Amniotic epithelial cell (primary cell): Measurements from ENCODE around the gene PDZK1.
"Not testable (repeated sequence)": the region's sequence is repeated elsewhere in the genome, so short reads cannot be mapped to it uniquely, and the experiment has no call there.

Experiments used
- DNase-seq: peaks from one replicate; pipeline ENCODE4 v3.0.0-alpha.2; 2010; ENCODE audit warnings: low read depth

The PDZK1 gene

DNA sequence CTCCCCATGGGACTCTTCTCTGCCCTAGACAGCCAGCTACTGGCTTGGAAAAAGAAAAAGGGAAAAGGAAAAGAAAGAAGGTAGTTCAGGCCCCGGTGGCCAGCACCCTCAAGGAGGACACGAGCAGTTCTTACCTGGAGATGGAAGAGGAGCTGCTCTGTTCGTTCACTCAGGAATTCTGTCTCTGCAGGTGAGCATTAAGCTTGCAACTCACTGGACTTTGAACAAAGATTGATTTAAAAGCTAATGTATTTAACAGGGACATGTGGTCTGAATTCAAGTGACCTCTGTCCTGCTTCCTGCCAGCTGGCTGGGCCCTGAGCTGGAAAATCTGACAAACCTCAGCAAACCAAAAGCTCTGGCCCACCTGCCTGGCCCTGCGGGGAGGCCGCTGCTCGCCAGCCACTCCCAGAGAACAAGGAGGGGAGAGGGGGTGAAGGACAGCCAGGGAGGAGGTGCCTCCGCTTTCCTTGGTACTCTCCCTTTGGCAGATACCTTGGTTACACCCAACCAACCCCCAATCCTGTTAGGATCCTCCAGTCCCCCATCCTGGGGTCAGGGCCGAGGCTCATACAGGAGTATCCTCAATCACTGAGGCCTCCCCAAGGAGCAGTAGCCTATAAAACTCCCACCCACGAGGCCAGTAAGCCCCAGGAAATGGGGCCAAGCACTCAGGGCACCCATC, at the start of gene PDZK1:
Gene PDZK1, minus strand, starts transcription at position 186 of the 685 bp plus-strand sequence. CDS start 19,347 bp downstream, outside the sequence.
- no peak for DNase-seq

DNA sequence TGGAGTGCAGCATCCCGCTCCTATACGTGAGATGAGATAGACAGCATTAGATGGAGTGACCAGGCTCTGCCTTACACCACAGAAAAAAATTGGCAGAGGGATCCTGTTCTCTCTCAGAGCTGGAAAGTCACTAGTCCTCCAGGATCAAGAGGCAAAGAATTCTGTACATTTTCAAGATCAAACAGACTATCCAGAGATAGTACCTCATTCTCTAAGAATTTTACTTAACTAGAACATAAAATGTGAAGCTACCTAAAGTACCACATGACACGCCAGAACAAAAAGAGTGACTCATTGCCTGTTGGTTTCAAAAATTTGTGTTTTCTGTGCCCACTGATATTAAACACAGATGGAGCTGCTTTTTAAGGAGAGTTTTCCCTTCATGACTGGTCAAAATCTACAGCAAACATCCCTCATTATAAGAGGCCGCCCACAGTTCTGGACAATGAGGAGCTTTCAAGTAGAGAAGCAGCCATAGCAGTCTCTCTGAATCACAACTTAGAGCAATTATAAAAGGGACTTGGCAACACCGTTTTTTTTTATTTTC, 44.4 kb upstream of the PDZK1 start:
- peak; percentile 80 for DNase-seq

DNA sequence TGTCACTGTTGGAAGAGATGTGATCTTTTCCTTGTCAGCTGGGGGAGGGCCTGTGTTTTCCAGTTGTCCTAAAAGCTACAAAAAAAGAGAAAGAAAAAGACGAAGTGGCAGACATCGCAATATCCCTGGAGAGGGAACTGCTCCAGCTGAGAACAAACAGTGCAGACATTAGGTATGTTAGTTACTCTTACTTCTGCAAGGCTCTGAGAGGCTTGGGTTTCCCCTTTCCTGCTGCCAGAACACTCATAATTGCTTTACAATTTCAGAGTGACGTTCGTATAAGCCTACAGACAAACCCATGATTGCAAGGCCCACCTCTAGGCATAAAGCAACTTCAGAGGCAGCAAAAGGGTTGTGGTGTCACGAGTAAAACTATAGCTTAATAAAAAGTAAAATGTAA, 43.3 kb upstream of the PDZK1 start:
- DNase-seq: no peak

DNA sequence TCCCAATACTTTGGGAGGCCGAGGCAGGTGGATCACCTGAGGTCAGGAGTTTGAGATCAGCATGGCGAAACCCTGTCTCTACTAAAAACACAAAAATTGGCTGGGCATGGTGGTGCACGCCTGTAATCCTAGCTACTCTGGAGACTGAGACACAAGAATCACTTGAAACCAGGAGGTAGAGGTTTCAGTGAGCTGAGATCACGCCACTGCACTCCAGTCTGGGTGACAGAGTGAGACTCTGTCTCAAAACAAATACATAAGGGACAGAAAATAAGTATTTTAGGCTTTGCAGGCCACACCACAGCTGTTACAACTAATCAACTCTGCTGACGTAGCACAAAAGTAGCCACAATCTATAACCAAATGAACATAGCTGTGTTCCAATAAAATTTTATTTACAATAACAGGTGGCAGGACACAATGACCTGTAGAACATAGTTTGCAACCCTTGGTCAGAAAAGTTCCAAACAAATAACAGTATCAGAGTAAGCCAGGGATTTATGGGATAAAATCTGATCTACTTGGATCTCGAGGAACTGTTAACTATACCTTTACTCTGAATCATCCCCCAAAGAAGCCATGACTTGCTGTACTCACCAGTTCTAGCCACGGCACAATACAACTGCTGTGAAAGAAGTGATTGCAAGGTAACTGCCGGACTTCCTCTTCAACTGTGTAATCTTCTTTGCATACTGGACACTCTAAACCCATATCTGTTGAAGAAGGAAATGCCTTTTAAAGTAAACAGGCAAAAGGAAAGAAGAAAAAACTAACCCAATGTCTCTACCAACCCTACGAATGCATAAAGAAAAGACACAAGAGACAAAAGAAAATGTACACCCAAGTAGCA, 40.5 kb upstream of the PDZK1 start:
- no peak for DNase-seq

DNA sequence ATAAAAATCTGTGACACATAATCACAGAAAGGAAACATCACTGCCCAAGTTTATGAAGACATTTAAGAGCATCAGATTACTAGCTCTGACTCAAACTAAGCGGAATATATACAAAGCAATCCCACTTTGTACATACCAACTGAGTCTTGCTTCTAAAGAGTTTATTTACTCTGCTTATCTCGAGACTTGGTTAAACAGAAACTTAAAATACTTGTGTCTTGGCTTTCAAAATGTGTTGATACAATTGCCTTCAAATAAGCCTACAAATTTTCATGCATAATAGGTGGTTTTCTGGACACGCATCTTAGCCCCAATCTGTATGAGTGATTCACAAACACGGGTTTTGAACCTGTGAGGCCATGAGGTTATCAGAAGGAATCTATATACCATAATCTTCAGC, 33.1 kb upstream of the PDZK1 start:
- peak; percentile 85 for DNase-seq

- DNase-seq: no peak
Observed at GRCh38 chr1:145736191-145736590, 29.0 kb upstream of the PDZK1 start.

- DNase-seq: no peak
Observed at GRCh38 chr1:145730900-145731299, 23.7 kb upstream of the PDZK1 start.

DNA sequence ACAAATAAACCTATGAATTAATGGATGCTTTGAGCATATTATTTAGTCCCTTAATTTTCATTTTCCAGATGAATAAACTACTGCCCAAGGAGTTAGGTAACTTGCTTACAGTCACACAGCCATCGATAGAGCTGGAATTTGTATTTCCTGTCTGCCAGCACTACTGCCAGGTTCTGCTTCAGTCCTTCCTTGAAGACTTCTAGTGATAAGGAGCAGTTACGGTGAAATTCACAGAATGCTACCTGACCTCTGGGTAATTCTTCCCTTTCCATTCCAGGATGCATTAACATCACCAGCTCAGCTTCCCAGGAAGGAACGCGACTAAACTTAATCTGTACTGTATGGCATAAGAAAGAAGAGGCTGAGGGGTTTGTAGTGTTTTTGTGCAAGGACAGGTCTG, 23.3 kb upstream of the PDZK1 start:
- DNase-seq: no peak

GRCh38 chr1:145729666-145730436, 22.7 kb upstream of the PDZK1 start:
- DNase-seq: no peak

DNA sequence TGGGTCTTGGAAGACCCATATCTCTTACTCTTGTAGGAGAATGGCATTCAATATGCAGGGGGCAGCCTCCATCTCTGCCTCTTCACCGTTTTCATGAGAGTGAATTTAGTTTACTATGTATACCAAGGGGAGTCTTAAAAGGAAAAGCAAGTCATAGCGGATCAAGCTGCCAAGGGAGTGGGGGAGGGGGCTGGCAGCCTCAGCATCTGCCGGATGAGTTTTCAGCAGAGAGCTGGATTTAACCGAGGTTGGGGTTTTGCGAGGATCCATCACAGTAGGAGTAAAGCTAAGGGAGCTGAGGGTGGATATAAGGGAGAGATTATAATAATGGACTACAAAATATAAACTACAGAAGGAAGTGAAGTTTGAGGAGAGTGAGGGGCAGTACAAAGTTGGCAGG, 22.0 kb upstream of the PDZK1 start:
- DNase-seq: no peak

DNA sequence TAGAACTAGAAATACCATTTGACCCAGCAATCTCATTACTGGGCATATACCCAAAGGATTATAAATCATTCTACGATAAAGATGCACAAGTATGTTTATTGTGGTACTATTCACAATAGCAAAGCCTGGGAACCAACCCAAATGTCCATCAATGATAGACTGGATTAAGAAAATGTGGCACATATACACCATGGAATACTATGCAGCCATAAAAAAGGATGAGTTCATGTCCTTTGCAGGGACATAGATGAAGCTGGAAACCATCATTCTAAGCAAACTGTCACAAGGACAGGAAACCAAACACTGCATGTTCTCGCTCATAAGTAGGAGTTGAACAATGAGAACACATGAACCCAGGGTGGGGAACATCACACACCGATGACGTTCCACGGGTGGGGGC, 19.0 kb upstream of the PDZK1 start:
- not testable (repeated sequence) for DNase-seq

DNA sequence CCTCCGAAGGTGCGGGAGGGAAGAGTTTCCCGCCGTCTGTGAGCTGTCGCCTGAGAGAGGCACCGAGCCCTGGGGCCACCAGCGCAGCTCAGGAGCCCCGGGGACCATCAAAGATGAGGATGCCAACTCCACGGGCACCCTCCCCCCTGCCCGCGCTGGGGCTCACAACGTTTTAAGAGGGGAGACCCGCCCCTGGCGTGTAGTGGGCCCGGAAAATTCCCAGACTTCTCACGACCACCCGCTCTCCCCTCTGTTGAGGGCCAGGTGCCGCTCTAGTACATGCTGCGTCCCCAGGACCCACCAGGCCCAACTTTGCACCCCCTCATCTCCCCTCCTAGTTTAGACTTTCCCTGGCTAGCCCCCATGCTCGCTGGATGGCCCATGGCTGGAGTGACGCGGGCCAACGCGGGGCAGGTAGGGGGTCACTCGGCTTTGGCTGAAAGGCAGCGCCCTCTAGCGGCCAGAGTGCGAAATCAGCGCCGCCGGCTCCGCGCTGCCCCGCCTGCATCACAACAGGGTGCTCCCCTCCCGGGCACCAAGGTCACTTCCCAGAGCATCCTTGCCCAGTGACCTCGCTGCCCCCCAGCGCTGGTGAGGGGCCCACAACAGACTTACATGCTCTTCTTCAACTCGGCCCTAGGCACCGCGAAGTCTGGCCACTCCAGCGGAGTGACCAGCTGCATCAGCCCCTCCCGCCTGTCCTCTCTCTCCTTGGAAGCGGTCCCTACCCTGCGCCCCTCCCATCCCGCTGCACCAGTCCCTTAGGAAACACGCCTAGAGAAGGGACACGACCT, 13.9 kb upstream of the PDZK1 start:
- DNase-seq: peak; percentile 22

GRCh38 chr1:145720556-145720877, 13.3 kb upstream of the PDZK1 start:
- DNase-seq: peak; percentile 57

DNA sequence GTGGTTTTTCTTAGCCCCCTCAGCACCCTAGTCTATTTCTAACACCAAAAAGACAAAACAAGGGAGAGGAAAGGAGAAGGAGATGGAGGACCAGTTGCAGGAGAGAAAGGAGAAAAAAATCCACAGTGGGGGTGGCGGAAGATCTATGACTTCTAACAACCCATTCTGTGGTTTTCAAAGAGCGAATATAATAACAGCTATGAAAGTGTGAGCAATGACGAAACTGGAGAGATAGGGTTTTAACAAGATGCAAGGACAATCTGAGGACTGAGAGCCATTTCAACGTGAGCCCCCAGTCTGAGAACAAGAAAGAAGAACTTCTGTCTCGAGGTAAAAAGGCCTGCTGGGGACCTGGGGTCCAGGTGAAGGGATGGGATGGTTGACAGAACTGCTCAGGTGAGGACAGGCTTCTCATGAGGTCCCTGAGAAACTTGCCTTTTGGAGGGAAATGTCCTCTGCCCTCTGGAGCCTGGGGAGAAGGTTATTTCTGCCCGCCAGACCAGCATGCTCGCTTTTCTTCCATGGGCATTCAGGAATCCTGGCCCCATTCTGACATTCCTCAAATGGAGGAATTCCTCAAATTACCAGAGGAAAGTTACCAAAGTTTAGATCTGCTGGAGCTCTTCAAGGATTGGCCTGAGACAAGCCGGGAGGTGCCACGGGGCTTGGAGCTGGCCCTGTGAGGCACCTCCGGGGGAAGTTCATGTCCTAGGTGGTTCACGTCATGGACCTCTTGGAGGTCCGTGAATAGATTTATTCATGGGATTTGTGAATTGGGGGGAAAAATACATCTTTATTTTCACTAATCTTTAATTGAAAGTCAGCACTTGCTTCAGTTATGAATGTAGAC, 12.3 kb upstream of the PDZK1 start, which contains the start of gene CD160:
Gene CD160, plus strand, starts transcription at position 270 of the 850 bp plus-strand sequence. CDS start 8,829 bp downstream, outside the sequence.
- no peak for DNase-seq

DNA sequence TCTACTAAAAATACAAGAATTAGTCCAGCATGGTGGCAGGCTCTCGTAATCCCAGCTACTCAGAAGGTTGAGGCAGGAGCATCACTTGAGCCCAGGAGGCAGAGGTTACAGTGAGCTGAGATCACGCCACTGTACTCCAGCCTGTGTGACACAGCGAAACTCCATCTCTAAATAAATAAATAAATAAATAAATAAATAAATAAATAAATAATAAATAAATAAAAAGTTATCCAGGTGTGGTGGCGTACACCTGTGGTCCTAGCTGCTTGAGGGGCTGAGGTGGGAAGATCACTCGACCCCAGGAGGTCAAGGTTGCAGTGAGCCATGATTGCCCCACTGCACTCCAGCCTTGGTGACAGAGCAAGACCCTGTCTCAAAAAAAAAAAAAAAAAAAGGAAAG, 11.3 kb upstream of the PDZK1 start:
- not testable (repeated sequence) for DNase-seq

DNA sequence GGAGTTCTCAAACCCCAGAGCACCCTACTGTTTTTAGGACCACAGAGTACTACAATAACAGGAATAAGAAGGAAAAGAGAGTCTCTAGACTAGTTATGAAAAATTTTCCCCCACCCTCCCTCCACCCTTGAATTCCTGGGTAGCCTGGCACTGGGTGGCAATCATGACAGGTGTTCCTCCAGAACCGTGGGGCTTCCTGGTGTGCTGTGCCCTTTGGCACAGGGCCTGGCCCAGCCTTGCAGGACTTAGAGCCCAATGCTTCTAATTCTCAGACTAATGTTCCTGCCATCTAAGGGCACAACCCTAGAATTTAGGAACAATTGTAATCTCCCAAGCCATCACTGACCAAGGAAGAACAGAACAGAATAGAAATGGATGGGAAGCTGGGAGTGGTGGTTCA, 10.7 kb upstream of the PDZK1 start:
- no peak for DNase-seq

- DNase-seq: no peak
Observed at GRCh38 chr1:145716641-145717345, 9.6 kb upstream of the PDZK1 start.

- DNase-seq: no peak
Observed at GRCh38 chr1:145714524-145715111, 7.5 kb upstream of the PDZK1 start.

GRCh38 chr1:145711213-145711651, 4.1 kb upstream of the PDZK1 start:
- no peak for DNase-seq
